Astrocyte of the spinal cord (primary cell): ENCODE data around the gene UBASH3B.
A peak's percentile ranks its signal among the peaks of the same experiment; 100 is the strongest.

ENCODE experiments used
- DNase-seq: peaks from one replicate; pipeline ENCODE4 v3.0.0; 2011; ENCODE audit warnings: low read depth, low spot score
- H3K4me3 ChIP-seq: 2 replicates; pipeline ENCODE4 v1.5.1; 2011; ENCODE audit warnings: low read depth, mild to moderate bottlenecking, low read length, moderate library complexity
- in situ Hi-C: cut with HindIII; loops from 2 replicates; pipeline ENCODE4 v1.10.0; 2017; ENCODE audit warnings: low sequenced_read_pairs
- TF ChIP-seq, protein P1 (sequence below): IDR thresholded peaks from 2 replicates; pipeline ENCODE4 v1.5.1; 2012; ENCODE audit warnings: low read depth, mild to moderate bottlenecking, low read length, inconsistent platforms

UBASH3B gene

DNA sequence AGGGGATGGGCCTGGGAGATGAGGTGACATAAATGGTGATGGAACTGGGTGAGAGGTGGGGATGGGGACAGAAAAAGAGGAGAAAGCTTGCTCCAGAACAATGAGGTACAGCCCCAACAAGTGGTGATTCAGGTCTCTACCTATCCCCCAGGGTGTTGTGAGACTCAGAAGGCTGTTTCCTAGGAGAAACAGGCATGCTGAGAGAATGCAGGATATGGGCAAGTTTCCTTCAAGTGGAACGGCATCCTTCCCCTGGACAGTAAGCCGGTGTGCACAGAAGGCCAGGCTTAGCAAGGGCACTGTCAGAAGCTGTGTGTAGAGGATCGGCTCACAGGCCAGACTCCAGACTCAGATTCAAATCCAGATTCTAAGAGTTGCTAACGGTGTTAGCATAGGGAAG is 148.6 kb downstream of the UBASH3B start:
- in situ Hi-C loops: no loop called here
- TF ChIP-seq, protein P1, sequence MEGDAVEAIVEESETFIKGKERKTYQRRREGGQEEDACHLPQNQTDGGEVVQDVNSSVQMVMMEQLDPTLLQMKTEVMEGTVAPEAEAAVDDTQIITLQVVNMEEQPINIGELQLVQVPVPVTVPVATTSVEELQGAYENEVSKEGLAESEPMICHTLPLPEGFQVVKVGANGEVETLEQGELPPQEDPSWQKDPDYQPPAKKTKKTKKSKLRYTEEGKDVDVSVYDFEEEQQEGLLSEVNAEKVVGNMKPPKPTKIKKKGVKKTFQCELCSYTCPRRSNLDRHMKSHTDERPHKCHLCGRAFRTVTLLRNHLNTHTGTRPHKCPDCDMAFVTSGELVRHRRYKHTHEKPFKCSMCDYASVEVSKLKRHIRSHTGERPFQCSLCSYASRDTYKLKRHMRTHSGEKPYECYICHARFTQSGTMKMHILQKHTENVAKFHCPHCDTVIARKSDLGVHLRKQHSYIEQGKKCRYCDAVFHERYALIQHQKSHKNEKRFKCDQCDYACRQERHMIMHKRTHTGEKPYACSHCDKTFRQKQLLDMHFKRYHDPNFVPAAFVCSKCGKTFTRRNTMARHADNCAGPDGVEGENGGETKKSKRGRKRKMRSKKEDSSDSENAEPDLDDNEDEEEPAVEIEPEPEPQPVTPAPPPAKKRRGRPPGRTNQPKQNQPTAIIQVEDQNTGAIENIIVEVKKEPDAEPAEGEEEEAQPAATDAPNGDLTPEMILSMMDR: no peak
- DNase-seq: peak; percentile 53
- no peak overlapping the region for H3K4me3 ChIP-seq

DNA sequence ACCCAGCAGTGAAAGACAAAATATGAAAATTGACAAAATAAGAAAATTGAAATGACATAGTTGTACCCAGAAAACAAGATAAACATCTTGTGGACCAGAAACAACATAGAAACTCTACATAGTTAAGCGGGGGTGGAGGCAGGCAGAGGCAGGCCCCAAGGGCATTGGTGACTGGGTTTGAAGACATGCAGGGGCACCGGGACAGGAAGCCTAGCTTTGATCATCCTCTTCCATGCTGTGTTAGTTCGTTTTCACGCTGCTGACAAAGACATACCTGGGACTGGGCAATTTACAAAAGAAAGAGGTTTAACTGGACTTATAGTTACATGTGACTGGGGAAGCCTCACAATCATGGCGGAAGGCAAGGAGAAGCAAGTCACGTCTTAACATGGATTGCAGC is 149.3 kb downstream of the UBASH3B start:
- DNase-seq: no peak
- no peak overlapping the region for H3K4me3 ChIP-seq
- in situ Hi-C loops: no loop called here
- TF ChIP-seq, protein P1: no peak

DNA sequence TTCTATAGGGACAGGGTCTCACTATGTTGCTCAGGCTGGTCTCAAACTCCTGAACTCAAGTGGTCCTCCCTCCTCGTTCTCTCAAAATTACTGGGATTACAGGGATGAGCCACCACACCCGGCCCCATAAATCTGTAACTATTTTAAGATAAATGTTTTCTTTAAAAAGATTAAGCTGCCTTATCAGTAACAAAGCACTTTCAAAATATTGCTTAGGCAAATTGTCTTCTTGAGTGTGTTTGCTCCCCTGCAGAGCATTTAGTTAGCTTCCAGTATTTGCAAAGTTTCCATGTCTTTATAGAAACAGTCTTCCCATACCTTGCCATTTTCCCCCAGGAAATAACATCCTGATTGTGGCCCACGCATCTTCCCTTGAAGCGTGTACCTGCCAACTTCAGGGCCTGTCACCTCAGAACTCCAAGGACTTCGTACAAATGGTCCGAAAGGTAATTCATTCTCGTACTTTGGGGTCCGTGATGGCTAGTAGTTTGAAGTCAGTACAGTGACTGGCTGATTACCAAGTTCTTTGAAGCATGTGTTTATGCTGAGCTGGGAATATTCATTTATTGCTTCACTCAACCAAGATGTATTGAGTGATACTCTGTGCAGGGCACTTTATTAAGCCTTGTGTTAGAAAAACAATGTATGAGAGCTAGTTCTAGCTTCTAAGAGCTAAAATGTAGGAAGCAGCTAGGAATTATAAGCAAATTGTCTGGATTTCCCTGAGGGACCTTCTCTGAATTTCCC is 152.4 kb downstream of the UBASH3B start:
- DNase-seq: no peak
- no peak overlapping the region for H3K4me3 ChIP-seq
- in situ Hi-C loops: no loop called here
- TF ChIP-seq, protein P1: no peak

DNA sequence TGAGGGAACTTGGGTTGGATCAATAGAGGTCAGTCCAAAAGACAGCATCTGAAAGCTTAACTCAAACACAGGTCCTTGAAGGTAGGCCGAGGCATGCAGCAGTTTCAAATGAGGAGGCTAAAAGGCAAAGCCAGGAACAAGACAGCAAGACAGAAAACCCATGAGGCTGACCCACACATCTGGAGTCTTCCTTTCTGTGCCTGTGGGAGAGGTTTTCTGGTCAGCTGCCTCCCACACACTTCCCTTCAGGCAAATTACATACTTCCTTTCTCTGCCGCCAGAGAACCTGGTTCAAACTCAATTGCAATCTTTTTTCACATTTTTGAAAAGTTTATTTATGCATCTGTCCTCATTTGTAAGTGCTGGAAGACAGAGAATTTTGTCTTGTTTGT is 153.0 kb downstream of the UBASH3B start:
- DNase-seq: peak; percentile 42
- TF ChIP-seq, protein P1: no peak
- in situ Hi-C loops: no loop called here
- H3K4me3 ChIP-seq: no peak overlapping the region

DNA sequence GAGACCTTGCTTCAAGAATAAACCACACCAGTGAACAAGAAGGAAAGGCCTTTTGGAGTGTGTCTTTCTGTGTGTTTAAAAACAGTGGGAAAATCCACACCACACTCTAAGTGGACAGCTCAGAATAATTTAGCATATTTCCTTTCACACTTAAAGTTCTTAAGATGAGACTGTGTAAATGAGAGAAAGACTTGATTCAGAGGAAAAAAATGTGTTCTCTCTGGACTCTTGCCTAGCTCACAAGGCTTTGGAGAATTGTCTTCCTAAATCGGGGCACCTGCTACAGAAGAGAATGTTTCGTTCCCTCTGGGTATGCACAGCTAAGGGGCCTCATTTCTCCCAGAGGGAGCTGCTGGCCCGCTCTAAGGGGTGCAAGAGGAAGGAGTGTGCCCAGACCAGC is 154.3 kb downstream of the UBASH3B start:
- no peak for DNase-seq
- in situ Hi-C loops: no loop called here
- TF ChIP-seq, protein P1: no peak
- no peak overlapping the region for H3K4me3 ChIP-seq

DNA sequence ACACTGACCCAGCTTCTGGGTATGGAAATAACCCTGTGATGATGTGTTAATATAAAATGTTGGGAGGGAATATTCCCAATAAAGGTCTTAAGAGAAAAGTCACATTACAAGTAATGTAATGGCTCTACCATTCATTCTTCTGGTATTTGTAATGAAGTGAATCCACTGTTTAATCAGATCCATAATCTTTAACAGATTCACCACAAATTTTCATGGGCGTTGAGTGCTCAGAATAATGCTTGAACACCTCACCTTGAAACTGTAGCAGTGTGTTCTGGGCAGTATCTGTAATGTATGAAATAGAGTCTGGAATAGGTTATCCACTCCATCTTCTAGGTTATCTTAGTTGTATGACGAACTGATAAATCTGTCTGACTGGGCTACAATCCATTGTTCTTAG is 156.2 kb downstream of the UBASH3B start:
- TF ChIP-seq, protein P1: no peak
- no peak overlapping the region for H3K4me3 ChIP-seq
- no peak for DNase-seq
- in situ Hi-C loops: no loop called here
